GM21367 (cell line): ENCODE results near the gene SCART1.
"Not testable (repeated sequence)": the region's sequence is repeated elsewhere in the genome, so short reads cannot be mapped to it uniquely, and the experiment has no call there.

ENCODE experiments used
- ATAC-seq: cut with Tn5 transposase; IDR thresholded peaks from one replicate; pipeline ENCODE4 v1.9.1; 2021; ENCODE audit not compliant: unreplicated experiment

The SCART1 gene

DNA sequence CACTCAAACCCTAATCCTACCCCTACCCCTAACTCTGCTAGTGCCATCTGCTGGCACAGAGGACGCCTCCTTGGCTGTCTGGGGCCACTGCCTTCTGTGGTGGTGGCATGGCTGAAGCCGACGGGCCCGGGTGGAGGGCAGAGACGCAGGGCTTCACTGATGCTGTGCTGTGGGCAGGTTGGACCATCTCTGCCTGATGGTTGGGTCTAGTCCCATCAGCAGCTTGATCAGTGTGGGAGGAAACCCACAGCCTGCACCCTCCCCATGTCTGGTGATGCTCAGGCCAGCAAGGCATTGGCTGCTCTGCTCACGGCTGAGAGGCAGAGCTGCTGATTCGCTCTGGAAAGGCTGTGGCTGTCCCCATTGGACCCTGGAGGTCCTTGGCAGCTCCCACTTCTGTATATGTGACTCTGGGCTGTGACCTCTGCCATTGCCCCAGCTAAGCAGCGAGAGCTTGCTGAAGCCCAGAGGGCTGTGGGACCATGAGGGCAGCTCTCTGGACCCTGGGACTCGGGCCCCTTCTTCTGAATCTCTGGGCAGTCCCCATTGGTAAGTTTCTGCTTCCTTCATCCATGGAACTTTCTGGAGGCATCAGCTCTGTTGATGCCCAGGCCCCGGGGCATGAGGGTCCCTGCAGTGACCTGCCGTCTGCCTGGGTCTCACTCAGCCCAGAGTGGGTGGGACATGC is at the start of gene SCART1:
Gene SCART1, plus strand, starts transcription at position 430 of the 688 bp plus-strand sequence. Its CDS starts 53 bp downstream, at position 483.
- no peak for ATAC-seq

DNA sequence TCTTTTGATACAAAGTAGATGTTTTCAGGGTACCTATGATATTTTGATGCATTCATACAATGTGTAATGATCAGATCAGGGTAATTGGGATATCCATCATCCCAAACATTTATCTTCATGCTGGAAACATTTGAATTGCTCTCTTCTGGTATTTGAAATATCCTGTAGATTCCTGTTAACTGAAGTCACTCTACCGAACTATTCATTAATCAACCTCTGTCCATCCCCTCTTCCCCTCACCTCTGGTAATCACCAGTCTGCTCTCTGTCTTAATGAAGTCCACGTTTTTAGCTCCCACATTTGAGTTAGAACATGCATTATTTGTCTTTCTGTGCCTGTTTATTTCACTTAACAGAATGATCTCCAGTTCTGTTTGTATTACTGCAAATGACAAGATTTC is 48.5 kb upstream of the SCART1 start:
- no peak for ATAC-seq

DNA sequence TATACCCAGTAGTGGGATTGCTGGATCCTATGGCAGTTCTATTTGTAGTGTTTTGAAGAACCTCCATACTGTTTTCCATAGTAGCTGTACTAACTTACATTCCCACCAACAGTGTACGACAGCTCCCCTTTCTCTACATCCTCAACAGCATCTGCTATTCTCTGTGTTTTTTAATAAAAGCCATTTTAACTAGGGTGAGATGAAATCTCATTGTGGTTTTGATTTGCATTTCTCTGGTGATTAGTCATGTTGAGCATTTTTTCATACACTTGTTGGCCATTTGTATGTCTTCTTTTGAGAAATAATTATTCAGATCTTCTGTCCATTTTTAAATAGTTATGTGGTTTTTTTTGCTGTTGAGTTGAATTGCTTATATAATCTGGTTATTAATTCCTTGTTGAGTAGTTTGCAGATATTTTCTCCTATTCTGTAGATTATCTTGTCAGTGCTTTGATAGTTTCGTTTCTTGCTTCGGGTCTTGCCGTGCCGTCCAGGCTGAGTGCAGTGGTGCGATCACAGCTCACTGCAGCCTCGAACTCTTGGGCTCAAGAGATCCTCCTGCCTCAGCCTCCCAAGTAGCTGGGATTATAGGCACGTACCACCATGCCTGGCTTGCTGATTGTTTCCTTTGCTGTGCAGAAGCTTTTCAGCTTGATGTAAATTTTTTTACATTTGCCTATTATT is 47.8 kb upstream of the SCART1 start:
- peak; percentile 45 for ATAC-seq

DNA sequence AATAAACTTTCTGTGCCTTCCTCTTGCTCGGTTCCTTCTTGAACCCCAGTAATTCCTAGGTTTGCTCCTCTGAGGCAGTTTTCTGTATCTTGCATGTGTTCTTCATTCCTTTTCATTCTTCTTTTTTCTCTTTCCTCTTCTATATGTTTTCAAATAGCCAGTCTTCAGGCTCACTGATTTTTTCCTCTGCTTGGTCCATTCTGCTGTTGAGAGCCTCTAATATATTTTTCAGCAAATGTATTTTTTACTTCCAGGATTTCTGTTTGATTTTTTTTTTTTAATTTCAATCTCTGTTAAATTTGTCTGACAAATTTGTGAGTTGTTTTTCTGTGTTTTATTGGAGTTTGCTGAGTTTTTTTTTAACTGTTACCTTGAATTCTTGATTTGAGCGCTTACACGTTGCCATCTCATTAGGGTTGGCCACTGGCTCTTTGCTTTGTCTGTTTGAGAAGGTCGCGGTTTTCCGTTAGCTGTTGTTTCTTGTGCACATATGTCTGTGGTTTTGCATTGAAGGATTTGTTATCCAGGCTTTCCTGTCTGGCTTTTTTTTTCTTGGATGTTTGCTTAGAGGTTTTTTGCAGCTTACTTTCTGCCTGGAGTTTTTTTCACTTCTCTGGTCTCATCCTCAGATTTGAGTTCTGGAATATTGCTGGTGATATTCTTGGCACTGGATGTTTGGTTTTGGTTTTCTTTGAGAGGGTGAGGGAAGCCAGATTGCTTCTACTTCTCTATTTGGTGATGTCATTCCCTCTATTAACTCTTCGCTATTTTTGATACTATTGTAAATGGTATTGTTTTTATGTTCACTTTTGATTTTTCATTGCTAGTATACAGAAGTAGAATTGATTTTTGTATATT is 42.0 kb upstream of the SCART1 start:
- ATAC-seq: no peak

DNA sequence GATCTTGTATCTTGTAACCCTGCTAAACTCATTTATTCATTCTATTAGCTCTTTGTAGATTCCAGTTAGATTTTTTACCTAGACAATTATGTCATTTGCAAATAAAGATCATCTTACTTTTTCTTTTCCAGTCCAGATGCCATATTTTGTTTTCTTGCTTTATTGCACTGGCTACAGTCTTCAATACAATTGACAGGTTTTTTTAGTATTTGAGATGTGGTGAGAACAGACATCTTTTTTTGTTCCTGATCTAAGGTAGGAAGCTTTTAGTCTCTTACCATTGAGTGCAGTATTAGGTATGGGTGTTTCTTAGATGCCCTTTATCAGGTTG is 41.4 kb upstream of the SCART1 start:
- ATAC-seq: no peak

DNA sequence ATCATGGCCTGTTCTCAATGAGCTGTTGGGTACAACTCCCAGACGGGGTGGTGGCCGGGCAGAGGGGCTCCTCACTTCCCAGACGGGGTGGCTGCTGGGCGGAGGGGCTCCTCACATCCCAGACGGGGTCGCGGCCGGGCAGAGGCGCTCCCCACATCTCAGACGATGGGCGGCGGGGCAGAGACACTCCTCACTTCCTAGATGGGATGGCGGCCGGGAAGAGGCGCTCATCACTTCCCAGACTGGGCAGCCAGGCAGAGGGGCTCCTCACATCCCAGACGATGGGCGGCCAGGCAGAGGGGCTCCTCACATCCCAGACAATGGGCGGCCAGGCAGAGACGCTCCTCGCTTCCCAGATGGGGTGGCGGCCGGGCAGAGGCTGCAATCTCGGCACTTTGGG is 39.3 kb upstream of the SCART1 start:
- not testable (repeated sequence) for ATAC-seq

DNA sequence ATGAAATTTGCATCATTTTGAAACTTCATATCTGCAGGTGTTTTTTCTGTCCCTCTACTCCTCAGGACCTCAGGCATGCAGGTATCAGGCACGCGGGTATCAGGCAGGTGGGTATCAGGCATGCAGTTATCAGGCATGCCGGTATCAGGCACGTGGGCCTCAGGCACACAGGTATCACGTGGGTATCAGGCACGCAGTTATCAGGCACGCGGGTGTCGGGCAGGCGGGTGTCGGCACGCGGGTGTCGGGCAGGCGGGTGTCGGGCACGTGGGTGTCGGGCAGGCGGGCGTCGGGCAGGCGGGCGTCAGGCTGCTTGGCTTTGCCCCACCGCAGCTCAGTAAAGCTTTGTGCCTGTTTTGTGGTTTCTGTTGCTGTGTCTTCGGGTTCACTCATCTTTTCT is 38.0 kb upstream of the SCART1 start:
- no peak for ATAC-seq

DNA sequence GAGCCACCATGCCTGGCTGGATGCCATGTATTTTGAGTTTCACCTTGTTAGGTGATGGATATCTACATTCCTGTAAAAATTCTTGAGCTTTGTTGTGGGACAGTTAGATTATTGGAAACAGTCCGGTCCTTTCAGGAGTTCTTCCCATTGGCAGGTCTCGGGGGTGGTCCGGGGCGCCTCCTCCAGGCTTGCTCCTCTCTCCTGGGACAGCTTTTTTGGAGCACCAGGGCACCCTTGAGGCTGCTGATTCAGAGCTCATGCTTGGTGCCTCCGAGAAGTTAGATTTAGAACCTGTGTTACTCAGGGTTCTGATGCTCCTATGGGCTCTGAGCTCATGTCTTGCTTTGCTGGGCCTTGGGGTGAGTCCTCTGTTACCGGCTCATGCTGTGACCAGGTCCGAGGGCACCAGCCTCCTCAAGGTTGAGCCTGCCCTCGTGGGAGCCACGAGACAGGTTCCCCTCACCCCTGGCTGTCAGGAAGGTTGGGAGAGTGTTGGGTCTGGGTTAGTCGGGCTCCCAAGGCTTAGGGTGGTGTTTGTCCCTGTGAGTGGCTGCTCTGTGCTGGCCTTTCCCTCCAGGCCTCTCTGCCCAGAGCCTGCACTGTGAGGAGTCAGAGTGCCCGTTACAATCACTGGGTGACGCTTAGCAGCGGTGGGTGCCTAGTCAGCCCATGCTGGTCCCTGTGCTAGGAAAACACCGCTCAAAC is 35.3 kb upstream of the SCART1 start:
- no peak for ATAC-seq

DNA sequence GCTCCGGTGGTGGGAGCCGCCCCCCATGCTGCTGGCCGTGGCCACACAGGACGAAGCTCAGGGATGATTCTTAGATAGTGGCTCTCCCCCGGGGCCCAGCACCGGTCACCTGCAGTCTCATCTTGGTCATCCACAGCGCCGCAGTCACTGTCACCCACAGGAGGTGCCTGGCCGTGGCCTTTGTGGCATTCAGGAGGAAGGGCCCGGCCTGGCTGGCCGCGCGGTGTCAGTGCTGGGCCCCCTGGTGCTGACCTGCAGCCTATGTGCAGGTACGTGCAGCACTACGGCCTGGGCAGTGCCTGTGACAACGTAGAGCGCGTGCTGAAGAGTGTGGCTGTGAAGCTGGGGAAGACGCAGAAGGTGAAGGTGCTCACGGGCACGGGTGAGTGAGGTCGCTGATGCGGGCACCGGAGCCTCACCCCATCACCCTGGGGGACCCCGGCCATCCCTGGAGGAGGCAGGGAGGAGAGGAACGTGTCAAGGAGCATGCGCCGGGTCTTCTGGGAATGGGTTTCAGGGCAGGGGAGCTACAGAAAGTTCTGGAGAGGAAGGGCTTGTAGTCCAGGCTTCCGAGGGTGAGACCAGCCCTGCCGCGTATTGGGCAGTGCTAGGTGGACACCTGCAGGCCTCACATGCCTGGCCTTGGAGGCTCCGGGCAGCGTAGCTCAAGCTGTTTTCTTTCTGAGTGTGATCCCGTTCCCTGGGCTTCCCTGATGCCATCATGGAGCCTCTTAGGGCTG is 34.4 kb upstream of the SCART1 start:
- no peak for ATAC-seq

DNA sequence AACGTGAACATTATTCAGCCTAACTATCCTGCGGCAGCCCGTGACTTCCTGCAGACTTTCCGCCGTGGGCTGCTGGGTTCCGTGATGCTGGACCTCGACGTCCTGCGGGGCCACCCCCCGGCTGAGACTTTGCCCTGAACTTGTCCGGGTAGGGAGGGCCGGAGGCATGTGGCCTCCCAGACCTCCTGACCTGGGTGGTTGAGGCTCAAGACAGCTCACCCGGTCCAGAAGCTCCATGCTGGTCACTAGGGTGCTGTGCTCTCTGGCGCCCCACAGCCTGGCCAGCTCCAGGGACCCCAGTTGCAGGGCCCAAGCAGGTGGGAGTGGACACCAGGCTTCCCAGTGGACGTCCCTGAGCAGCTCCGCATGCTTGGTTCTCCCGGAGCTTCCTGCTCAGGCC is 33.7 kb upstream of the SCART1 start:
- ATAC-seq: no peak

DNA sequence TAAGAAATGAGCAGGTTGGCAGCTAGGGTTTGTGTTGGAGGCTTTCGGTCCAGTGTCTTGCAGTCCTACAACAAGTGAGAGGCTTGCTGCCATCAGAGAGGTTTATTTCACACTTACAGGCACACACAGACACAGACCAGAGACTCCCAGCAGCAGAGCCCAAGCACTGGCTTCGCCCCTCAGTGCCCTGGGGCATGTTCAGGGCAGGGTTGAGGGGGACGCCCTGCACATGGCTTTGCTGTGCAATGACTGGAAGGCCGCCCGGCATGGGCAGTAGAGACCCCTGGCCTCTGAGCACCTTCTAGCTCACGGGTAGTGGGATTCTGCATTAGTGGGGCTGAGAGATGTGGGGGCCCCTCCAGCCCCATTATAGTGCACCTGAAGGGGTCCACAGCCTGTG is 33.2 kb upstream of the SCART1 start:
- ATAC-seq: no peak

DNA sequence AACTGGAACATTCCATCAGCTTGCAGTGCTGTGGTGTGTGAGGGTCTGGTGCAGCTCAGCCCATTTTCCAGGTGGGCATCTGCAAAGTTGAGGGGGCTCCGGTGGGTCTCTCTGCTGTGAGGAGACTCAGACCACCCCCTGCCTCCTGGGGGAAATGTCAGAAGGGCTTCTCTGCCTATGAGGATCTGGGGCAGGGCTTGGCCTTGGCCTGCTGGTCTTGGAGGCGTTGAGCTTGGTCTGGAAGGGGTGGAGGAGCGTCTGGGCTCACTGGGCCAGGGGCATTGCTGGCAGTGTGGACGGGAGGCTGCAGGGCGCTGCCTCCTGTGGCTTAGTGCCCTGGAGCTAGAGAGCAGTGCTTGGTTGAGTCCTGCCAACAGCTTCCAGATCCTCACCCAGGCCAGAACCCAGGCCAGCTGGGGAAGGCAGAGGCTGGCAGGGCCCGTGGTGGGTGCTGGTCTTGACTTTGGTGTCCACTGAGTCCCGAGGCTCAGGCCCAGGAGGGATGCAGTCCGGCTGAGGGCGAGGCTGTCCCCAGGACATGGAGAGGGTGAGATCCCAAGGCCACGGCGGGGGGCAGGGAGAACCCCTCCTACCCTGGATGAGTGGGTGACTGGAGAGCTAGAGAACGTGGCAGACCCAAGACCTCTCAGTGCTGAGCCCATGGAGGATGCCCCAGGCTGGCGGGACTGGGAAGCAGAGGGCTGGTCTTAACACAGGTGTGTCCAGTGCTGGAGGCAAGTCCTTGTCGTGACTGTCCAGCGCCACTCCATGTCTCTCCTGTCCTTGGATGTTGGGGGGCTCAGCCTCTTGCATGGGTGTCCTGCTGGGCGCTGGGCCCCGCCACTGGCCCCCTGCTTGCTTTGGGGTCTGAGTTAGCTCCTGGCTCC is 32.2 kb upstream of the SCART1 start:
- no peak for ATAC-seq

DNA sequence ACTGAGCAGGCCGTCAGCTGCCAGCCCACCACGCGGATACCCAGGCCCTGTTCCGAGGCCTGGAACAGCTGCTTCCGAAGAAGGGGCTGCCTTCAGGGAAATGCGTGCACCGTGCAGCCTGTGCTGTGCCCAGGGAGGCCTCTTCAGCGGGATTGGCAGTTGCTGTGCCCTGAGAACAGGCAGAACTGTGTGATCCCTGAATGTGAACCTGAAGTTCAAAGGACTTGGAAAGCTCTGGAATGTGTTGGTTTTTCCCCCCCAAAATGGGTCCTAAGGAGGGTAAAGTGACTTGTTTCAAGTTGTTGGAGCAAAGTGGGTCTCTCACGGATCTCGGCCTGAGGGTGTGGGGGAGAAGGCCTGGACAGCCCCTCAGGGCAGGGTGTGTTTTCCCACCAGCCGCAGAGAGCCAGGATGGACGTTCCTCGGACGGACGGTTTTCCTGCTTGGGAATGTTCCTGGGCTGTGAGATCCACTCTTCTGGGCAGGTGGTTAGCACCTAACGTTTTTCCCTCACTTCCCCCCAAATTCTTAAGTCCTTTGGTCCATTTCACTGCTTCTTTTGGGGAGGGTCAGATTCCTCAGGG is 31.4 kb upstream of the SCART1 start:
- no peak for ATAC-seq

DNA sequence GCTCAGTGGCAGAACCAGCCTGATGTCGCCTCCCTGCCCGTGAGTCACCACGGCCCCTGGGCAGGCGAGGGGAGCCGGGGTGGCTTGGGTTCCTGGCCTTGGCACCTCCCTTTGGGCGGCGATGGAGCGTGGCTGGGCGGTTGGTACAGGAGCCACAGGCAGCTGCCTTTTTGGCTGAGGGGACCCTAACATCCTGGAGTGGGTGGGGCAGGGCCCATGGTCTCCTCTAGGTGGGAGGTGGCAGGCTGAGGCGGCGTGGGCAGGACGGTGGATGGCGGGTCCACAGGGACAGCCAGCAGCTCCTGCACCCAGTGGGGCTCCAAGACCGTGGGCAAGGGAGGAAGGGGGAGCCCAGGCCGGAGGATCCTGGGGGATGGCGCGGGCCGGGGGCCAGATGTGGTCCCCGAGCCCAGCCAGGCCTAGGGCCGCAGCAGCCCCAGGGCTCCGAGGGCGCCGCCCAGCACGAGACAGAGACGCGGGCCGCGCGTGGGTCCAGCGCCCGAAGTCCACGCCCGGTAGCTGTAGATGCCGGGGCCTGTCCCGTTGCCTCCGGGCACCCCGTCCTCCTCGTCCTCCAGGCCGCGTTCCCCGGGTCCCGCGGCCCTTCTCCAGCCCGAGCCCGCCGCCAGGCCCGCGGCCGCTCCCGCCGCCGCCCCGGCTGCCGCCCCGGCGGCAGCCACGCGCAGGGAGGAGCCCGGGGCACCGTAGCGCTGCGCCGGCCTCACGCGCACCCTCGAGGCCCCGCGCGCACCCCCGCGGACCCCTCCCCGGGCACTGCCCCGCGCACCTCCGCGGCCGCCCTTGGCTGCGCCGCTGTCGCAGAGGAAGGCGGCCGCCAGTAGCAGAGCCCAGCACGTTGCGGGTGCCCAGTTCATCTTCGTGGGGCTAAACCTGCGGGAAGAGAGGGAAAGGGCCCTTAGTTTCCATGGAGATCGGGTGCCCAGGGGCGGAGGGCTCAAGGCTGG is 30.7 kb upstream of the SCART1 start:
- ATAC-seq: no peak

DNA sequence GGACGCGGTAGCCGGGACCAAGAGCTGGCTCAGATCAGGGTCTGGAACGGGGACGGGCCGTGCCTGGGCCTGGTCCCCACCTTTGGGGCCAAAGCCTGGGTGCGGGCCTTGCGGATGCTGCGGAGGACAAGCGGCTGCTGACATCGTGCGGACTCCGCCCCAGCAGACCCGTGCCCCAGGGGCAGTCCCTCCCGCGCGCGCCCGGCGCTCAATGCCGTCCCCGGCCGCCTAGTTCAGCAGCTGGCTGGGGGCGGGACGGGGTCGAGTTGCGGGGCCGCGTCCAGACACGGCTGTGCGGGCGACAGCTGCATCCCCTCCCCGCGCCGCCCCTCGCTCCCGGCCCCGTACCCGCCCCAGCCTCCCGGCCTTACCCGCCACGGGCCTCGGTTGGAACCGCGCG is 29.6 kb upstream of the SCART1 start:
- ATAC-seq: not testable (repeated sequence)

DNA sequence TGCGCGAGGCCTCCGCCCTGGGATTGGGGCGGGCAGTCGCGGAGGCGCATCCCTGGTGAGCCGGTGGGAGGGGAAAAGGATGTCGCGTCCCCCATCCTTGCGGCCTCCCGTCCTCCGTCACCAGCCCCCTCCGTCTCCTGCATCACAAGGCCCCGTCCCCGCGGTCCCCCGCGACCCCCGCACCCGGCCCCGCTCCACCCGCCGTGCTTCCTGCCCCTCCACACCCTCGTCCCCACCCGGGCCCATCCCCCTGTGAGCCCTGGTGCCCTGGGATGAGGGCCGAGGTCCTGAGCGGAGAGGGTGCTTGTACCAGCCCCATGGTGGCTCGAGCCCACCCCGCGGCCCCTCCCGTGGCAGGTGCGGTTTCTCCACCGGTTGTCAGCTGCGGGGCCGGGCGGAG is 29.1 kb upstream of the SCART1 start, which contains the start of gene SPRN:
Gene SPRN, minus strand, starts transcription at position 25 of the 400 bp plus-strand sequence. CDS start 944 bp downstream, outside the sequence.
- ATAC-seq: not testable (repeated sequence)

DNA sequence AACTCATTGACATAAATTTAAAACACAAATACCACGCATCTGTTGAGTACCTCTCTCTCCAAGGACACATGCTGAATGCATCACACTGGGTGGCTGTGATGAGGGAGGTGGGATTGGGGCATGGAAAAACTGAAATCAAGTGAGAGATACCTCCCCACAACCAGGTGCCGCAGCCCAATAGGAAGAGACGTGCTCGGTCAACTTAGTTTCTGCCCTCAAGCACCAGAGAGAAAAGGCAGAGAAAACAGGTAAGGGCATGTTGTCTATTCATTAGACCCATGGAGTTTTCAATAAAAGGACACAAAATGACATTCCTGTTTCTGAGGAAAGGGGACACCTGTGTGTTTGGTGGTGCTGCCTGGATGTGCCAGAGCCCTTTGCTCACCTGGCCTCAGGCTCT is 24.2 kb upstream of the SCART1 start:
- ATAC-seq: not testable (repeated sequence)
